Keratinocyte (primary cell): ENCODE measurements around the gene TP53BP1. TPM values are rescaled to one million over a fixed set of nuclear protein-coding genes. Genes with fewer than 3 reads are reported as not detected.

Experiments used
- DNase-seq: peaks from one replicate; pipeline ENCODE4 v3.0.0-alpha.2; 2011; ENCODE audit warnings: low read depth, missing footprints, low spot score
- FAIRE-seq: peaks from 2 replicates; lab custom pipeline; 2011; peaks lifted over from hg19 to GRCh38; lab: Jason Lieb, UNC
- H2AFZ ChIP-seq: 2 replicates; pipeline ENCODE4 v1.6.0; 2012; ENCODE audit warnings: low read length, control low read depth, inconsistent platforms; ENCODE audit not compliant: control insufficient read depth
- H3K27ac ChIP-seq: 2 replicates; pipeline ENCODE4 v1.5.1; 2011; ENCODE audit warnings: low read length; ENCODE audit not compliant: control insufficient read depth, insufficient read depth
- H3K27me3 ChIP-seq: 3 replicates; pipeline ENCODE4 v1.6.0; 2011; ENCODE audit warnings: low read length; ENCODE audit not compliant: control insufficient read depth, insufficient read depth; ENCODE audit errors: extremely low read depth
- H3K36me3 ChIP-seq, 2 experiments: 2 replicates in 1 of 2; 3 replicates in 1 of 2; pipeline ENCODE4 v1.5.1; 2011; ENCODE audit warnings: low read length in 2 of 2, mild to moderate bottlenecking in 1 of 2; ENCODE audit not compliant: control insufficient read depth in 2 of 2, insufficient read depth in 2 of 2; ENCODE audit errors: extremely low read depth in 1 of 2
- H3K4me1 ChIP-seq: 3 replicates; pipeline ENCODE4 v1.5.1; 2011; ENCODE audit warnings: low read length; ENCODE audit not compliant: control insufficient read depth, insufficient read depth; ENCODE audit errors: extremely low read depth
- H3K4me2 ChIP-seq: 3 replicates; pipeline ENCODE4 v1.6.0; 2011; ENCODE audit warnings: low read depth, low read length; ENCODE audit not compliant: control insufficient read depth, insufficient read depth; ENCODE audit errors: extremely low read depth
- H3K4me3 ChIP-seq, 3 experiments: fragments of 200-600 bp in 1 of 3; sonication (generic) in 1 of 3; 2 replicates in 2 of 3; 3 replicates in 1 of 3; pipeline ENCODE4 v1.5.1; 2011 to 2016; ENCODE audit warnings: low read length in 3 of 3, mild to moderate bottlenecking in 3 of 3, control low read depth in 2 of 3, inconsistent platforms in 1 of 3, low read depth in 1 of 3, mixed read lengths in 1 of 3, mixed run types in 1 of 3, moderate library complexity in 1 of 3; ENCODE audit not compliant: control insufficient read depth in 2 of 3, insufficient read depth in 2 of 3; ENCODE audit errors: extremely low read depth in 1 of 3
- H3K79me2 ChIP-seq: 2 replicates; pipeline ENCODE4 v1.6.0; 2012; ENCODE audit warnings: low read length; ENCODE audit not compliant: control insufficient read depth, insufficient read depth
- H3K9ac ChIP-seq: 3 replicates; pipeline ENCODE4 v1.6.0; 2011; ENCODE audit warnings: low read length; ENCODE audit not compliant: control insufficient read depth, insufficient read depth; ENCODE audit errors: extremely low read depth
- H3K9me1 ChIP-seq: 3 replicates; pipeline ENCODE4 v1.6.0; 2011; ENCODE audit warnings: low read length; ENCODE audit not compliant: control insufficient read depth, insufficient read depth; ENCODE audit errors: extremely low read depth
- H3K9me3 ChIP-seq: 2 replicates; pipeline ENCODE4 v1.5.1; 2012; ENCODE audit warnings: low read depth, low read length; ENCODE audit not compliant: control insufficient read depth
- H4K20me1 ChIP-seq: 3 replicates; pipeline ENCODE4 v1.6.0; 2011; ENCODE audit warnings: low read length; ENCODE audit not compliant: control insufficient read depth, insufficient read depth; ENCODE audit errors: extremely low read depth
- EZH2 ChIP-seq: IDR thresholded peaks from one replicate; pipeline ENCODE4 v1.6.1; 2012; ENCODE audit warnings: inconsistent platforms, mild to moderate bottlenecking, low read length, moderate library complexity
- dilution Hi-C: fragments of 300-500 bp; cut with MboI; formaldehyde crosslinking; loops from one replicate; pipeline ENCODE4 v1.7.0; 2020; ENCODE audit warnings: low sequenced_read_pairs; ENCODE audit not compliant: extremely low pct_ligation_motif_present
- polyA plus RNA-seq, 5 experiments: library from polyadenylated mRNA; depleted of rRNA in 3 of 5; stranded (reverse) in 3 of 5; stranded (forward) in 1 of 5; unstranded in 1 of 5; fragments of >200 nt; gene quantifications; 1 replicate in 1 of 5; 2 replicates in 3 of 5; 3 replicates in 1 of 5; pipeline versions ENCODE4 v1.2.1 to v1.2.3, GENCODE V29; 2011 to 2012; ENCODE audit warnings: missing spikeins in 2 of 5, low read depth in 1 of 5, low replicate concordance in 1 of 5
- TF ChIP-seq, protein P1 (sequence below), 3 experiments: IDR thresholded peaks in 1 of 3; conservative IDR thresholded peaks in 1 of 3; optimal IDR thresholded peaks in 1 of 3; 2 replicates in 2 of 3; 3 replicates in 1 of 3; pipeline versions ENCODE3 to v1.5.1; 2011; ENCODE audit warnings: low read length in 3 of 3, mild to moderate bottlenecking in 3 of 3, moderate library complexity in 2 of 3, control low read depth in 1 of 3, inconsistent platforms in 1 of 3; ENCODE audit not compliant: insufficient read depth in 2 of 3; ENCODE audit errors: extremely low read depth in 1 of 3

The TP53BP1 gene
- polyA plus RNA-seq, 1 donor (not counting 4 experiments of a cell fraction or from before 2014, with no cell fraction given), result 30.7 TPM

DNA sequence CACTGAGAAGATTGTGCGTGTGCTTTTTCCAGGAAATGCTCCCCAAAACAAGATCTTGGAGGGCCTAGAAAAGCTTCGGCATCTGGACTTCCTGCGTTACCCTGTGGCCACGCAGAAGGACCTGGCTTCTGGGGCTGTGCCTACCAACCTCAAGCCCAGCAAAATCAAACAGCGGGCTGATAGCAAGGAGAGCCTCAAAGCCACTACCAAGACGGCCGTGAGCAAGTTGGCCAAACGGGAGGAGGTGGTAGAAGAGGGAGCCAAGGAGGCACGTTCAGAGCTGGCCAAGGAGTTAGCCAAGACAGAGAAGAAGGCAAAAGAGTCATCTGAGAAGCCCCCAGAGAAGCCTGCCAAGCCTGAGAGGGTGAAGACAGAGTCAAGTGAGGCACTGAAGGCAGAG is 29.3 kb upstream of the TP53BP1 start:
- H3K79me2 ChIP-seq, result no peaks in the 10 kb centered on the region
- no peaks in the 10 kb centered on the region for H3K36me3 ChIP-seq
- H3K4me3 ChIP-seq, result no peak overlapping the region
- no peaks in the 10 kb centered on the region for H3K9me1 ChIP-seq
- peaks cover 51% of the 10 kb centered on the region for H3K27me3 ChIP-seq
- DNase-seq (no peak), FAIRE-seq (no peak)
- H3K9me3 ChIP-seq, result no peaks in the 10 kb centered on the region
- H3K27ac ChIP-seq, result no peak overlapping the region
- H3K4me2 ChIP-seq, result no peak overlapping the region
- no peak overlapping the region for H3K9ac ChIP-seq
- TF ChIP-seq, protein P1, sequence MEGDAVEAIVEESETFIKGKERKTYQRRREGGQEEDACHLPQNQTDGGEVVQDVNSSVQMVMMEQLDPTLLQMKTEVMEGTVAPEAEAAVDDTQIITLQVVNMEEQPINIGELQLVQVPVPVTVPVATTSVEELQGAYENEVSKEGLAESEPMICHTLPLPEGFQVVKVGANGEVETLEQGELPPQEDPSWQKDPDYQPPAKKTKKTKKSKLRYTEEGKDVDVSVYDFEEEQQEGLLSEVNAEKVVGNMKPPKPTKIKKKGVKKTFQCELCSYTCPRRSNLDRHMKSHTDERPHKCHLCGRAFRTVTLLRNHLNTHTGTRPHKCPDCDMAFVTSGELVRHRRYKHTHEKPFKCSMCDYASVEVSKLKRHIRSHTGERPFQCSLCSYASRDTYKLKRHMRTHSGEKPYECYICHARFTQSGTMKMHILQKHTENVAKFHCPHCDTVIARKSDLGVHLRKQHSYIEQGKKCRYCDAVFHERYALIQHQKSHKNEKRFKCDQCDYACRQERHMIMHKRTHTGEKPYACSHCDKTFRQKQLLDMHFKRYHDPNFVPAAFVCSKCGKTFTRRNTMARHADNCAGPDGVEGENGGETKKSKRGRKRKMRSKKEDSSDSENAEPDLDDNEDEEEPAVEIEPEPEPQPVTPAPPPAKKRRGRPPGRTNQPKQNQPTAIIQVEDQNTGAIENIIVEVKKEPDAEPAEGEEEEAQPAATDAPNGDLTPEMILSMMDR (optimal IDR thresholded peaks at IDR 0.05 in 1 of 3, IDR thresholded peaks at IDR 0.05 in 1 of 3, conservative IDR thresholded peaks at IDR 0.05 in 1 of 3; ENCODE audit: extremely low read depth in 1 of 3, insufficient read depth in 2 of 3, low read length in 3 of 3), result no peak
- TF ChIP-seq EZH2, result no peak
- dilution Hi-C loops, result no loop called here
- no peak overlapping the region for H2AFZ ChIP-seq
- H3K4me1 ChIP-seq, result no peaks in the 10 kb centered on the region
- H4K20me1 ChIP-seq, result no peaks in the 10 kb centered on the region

DNA sequence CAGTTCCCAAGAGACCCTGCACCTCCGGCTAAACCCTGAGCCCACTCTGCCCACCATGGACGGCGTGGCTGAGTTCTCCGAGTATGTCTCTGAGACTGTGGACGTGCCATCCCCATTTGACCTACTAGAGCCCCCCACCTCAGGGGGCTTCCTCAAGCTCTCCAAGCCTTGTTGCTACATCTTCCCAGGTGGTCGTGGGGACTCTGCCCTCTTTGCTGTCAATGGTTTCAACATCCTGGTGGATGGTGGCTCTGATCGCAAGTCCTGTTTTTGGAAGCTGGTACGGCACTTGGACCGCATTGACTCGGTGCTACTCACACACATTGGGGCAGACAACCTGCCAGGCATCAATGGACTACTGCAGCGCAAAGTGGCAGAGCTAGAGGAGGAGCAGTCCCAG is 28.5 kb upstream of the TP53BP1 start:
- no peak for DNase-seq
- peaks cover 56% of the 10 kb centered on the region for H3K27me3 ChIP-seq
- H3K4me3 ChIP-seq, result no peak overlapping the region
- H2AFZ ChIP-seq, result no peak overlapping the region
- TF ChIP-seq, protein P1 (optimal IDR thresholded peaks at IDR 0.05 in 1 of 3, IDR thresholded peaks at IDR 0.05 in 1 of 3, conservative IDR thresholded peaks at IDR 0.05 in 1 of 3; ENCODE audit: extremely low read depth in 1 of 3, insufficient read depth in 2 of 3, low read length in 3 of 3), result no peak
- TF ChIP-seq EZH2, result no peak
- dilution Hi-C loops, result no loop called here
- FAIRE-seq, result no peak
- no peak overlapping the region for H3K9ac ChIP-seq
- H3K9me1 ChIP-seq, result no peaks in the 10 kb centered on the region
- no peak overlapping the region for H3K27ac ChIP-seq
- H3K4me2 ChIP-seq, result no peak overlapping the region
- no peaks in the 10 kb centered on the region for H3K9me3 ChIP-seq
- no peaks in the 10 kb centered on the region for H3K4me1 ChIP-seq
- no peaks in the 10 kb centered on the region for H3K79me2 ChIP-seq
- no peaks in the 10 kb centered on the region for H3K36me3 ChIP-seq
- H4K20me1 ChIP-seq, result no peaks in the 10 kb centered on the region
